ENCODE data around the gene SDHC. TPM values are rescaled to one million over a fixed set of nuclear protein-coding genes. Genes with fewer than 3 reads are reported as not detected.

The SDHC gene
- total and polyA plus RNA-seq, 2 of the 8 experiments (the other 6 are each of a cell fraction or from before 2014, with no cell fraction given): 224 to 305 TPM

DNA sequence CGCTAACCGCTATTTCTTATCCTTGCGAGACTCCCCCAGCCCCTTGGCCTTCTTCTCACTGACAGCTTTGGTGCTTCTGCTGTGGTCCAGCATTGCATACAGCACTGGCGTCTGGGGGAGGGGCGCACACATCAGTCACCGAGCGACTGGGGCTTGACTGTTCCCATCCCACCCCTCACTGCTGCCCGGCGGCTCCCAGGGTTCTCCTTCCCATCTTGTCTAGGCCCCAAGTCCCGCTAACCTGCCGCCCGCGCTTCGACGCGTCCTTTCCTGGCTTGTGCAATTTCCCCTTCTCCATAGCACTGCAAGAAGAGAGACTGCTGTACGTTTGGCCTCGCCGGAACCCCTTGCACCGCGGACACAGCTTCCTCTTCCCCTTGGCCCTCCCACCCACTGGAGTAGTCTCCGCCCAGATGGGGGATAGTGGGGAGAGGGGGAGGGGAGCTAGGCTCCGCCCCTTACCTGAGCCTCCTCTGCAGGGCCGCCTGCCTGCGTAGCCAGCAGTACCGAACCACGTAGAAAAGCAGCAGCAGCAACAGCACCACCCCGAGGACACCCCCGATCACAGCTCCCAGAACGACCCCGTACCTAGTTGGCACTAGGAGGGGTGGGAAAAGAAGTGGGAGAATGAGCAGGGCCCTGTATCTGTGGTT lies 8.2 kb upstream of the SDHC start (continued):
- TF ChIP-seq GABPA (IDR thresholded peaks at IDR 0.05; ENCODE audit: borderline replicate concordance, insufficient read depth, low read length) (no peak), CTCF (IDR thresholded peaks at IDR 0.05; ENCODE audit: control extremely low read depth in 1 of 3, insufficient read depth in 1 of 3, low read depth in 1 of 3, low read length in 3 of 3) (peak; percentile 84 to 90 (median 89)), CREB1 (IDR thresholded peaks at IDR 0.05) (peak; percentile 85), MAFK (IDR thresholded peaks at IDR 0.05; ENCODE audit: low read depth, low read length) (no peak), ATF2 (IDR thresholded peaks at IDR 0.05; ENCODE audit: low read length) (no peak), ASH2L (IDR thresholded peaks at IDR 0.05; ENCODE audit: low read length) (peak; percentile 93), RXRA (IDR thresholded peaks at IDR 0.05; ENCODE audit: insufficient read depth, low read depth, low read length) (no peak), SIN3A (conservative IDR thresholded peaks at IDR 0.05 in 1 of 2, IDR thresholded peaks at IDR 0.05 in 1 of 2; ENCODE audit: low read depth in 1 of 2, low read length in 2 of 2) (peak; percentile 35 to 80; a peak in 2 of 4 replicates)

Data from H1 (cell line).